IPS-18a (cell line): ENCODE measurements around the gene ALOX12.

Experiments
- H3K27ac ChIP-seq: one replicate; pipeline ENCODE4 v1.5.1; 2013; ENCODE audit warnings: low read length
- H3K27me3 ChIP-seq: one replicate; pipeline ENCODE4 v1.6.1; 2013; ENCODE audit warnings: mild to moderate bottlenecking, low read length; ENCODE audit not compliant: control insufficient read depth, insufficient read depth
- H3K36me3 ChIP-seq: one replicate; pipeline ENCODE4 v1.6.1; 2013; ENCODE audit warnings: low read depth, low read length; ENCODE audit not compliant: control insufficient read depth
- H3K4me1 ChIP-seq: one replicate; pipeline ENCODE4 v1.6.1; 2013; ENCODE audit warnings: low read depth, low read length; ENCODE audit not compliant: control insufficient read depth
- H3K4me3 ChIP-seq: one replicate; pipeline ENCODE4 v1.5.1; 2013; ENCODE audit warnings: low read length
- H3K9ac ChIP-seq: one replicate; pipeline ENCODE4 v1.6.1; 2013; ENCODE audit warnings: mild to moderate bottlenecking, low read length, moderate library complexity
- H3K9me3 ChIP-seq: one replicate; pipeline ENCODE4 v1.6.1; 2013; ENCODE audit warnings: low read depth, low read length; ENCODE audit not compliant: control insufficient read depth

The ALOX12 gene

DNA sequence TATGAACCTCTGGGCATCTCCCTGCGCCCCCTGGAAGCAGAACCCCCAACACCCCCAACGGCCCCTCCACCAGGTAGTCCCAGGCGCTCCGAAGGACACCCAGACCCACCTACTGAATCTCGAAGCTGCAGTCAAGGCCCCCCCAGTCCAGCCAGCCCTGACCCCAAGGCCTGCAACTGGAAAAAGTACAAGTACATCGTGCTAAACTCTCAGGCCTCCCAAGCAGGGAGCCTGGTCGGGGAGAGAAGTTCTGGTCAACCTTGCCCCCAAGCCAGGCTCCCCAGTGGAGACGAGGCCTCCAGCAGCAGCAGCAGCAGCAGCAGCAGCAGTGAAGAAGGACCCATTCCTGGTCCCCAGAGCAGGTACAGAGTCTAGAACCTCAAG lies 28.5 kb downstream of the ALOX12 start:
- H3K27ac ChIP-seq, result no peak overlapping the region
- H3K4me1 ChIP-seq, result peaks cover 4% of the 10 kb centered on the region
- no peak overlapping the region for H3K9ac ChIP-seq
- no peaks in the 10 kb centered on the region for H3K36me3 ChIP-seq
- H3K27me3 ChIP-seq, result peaks cover 32% of the 10 kb centered on the region
- H3K9me3 ChIP-seq, result no peaks in the 10 kb centered on the region
- H3K4me3 ChIP-seq, result no peak overlapping the region

DNA sequence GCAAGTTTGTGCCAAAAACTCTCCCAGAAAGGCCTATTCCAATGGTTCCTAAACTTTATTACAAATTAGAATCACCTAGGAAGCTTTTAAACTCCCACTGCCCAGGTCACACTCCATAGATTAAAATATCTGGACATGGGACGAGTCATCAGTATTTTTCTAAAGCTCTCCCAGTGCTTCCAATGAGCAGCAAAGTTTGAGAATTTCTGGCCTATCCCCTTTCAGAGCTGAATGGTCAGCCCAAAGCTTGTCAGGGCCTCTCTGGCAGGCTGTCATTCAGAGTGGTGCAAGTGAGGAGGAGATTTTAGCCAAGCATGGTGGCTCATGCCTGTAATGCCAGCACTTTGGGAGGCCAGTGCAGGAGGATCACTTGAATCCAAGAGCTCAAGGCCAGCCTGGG lies 29.4 kb downstream of the ALOX12 start:
- peaks cover 31% of the 10 kb centered on the region for H3K27me3 ChIP-seq
- no peak overlapping the region for H3K4me3 ChIP-seq
- no peaks in the 10 kb centered on the region for H3K4me1 ChIP-seq
- no peak overlapping the region for H3K9ac ChIP-seq
- no peaks in the 10 kb centered on the region for H3K9me3 ChIP-seq
- no peak overlapping the region for H3K27ac ChIP-seq
- H3K36me3 ChIP-seq, result no peaks in the 10 kb centered on the region

- Histone ChIP-seq H3K4me3 (no peak overlapping the region), H3K9me3 (no peaks in the 10 kb centered on the region), H3K4me1 (no peaks in the 10 kb centered on the region), H3K27ac (no peak overlapping the region), H3K27me3 (peaks cover 18% of the 10 kb centered on the region), H3K9ac (no peak overlapping the region), H3K36me3 (no peaks in the 10 kb centered on the region)
These were observed 30.7 kb downstream of the ALOX12 start for GRCh38 chr17:7026471-7027115.

DNA sequence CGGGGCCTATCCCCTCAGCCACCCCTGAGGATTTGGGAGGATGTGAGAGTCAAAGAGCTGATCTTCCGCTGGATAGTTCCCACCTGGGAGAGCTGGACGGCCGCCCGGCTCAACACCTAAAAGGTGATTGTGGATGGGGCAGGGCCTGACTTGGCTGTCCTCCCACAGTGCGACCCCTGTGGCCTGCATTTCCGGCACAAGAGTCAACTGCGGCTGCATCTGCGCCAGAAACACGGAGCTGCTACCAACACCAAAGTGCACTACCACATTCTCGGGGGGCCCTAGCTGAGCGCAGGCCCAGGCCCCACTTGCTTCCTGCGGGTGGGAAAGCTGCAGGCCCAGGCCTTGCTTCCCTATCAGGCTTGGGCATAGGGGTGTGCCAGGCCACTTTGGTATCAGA lies 31.5 kb downstream of the ALOX12 start:
- H3K9ac ChIP-seq, result no peak overlapping the region
- no peak overlapping the region for H3K4me3 ChIP-seq
- no peaks in the 10 kb centered on the region for H3K36me3 ChIP-seq
- H3K9me3 ChIP-seq, result no peaks in the 10 kb centered on the region
- H3K4me1 ChIP-seq, result no peaks in the 10 kb centered on the region
- peaks cover 12% of the 10 kb centered on the region for H3K27me3 ChIP-seq
- no peak overlapping the region for H3K27ac ChIP-seq

GRCh38 chr17:7029096-7029495 lies 33.2 kb downstream of the ALOX12 start:
- Histone ChIP-seq H3K27ac (no peak overlapping the region), H3K4me1 (no peaks in the 10 kb centered on the region), H3K36me3 (no peaks in the 10 kb centered on the region), H3K9ac (no peak overlapping the region), H3K27me3 (no peaks in the 10 kb centered on the region), H3K4me3 (no peak overlapping the region), H3K9me3 (no peaks in the 10 kb centered on the region)

GRCh38 chr17:7029659-7030058 lies 33.8 kb downstream of the ALOX12 start:
- Histone ChIP-seq H3K4me1 (no peaks in the 10 kb centered on the region), H3K4me3 (no peak overlapping the region), H3K9me3 (no peaks in the 10 kb centered on the region), H3K9ac (no peak overlapping the region), H3K27me3 (no peaks in the 10 kb centered on the region), H3K27ac (no peak overlapping the region), H3K36me3 (no peaks in the 10 kb centered on the region)

- H3K27ac ChIP-seq, result no peak overlapping the region
These were observed 39.2 kb downstream of the ALOX12 start for GRCh38 chr17:7034955-7035590.

GRCh38 chr17:7035591-7036368 lies 39.9 kb downstream of the ALOX12 start, which contains the start of gene SLC16A13:
Gene SLC16A13 (plus strand): TSS chr17:7036015. CDS start chr17:7036383, 368 bp downstream.
- Histone ChIP-seq H3K27me3 (no peaks in the 10 kb centered on the region), H3K27ac (no peak within 1 kb of the TSS), H3K9ac (peak within 1 kb of the TSS; percentile 55), H3K4me3 (peak within 1 kb of the TSS; percentile 92), H3K9me3 (no peaks in the 10 kb centered on the region), H3K36me3 (no peaks in the 10 kb centered on the region), H3K4me1 (peaks cover 6% of the 10 kb centered on the region)

More at GRCh38 chr17:7034955-7035590, 39.2 kb downstream of the ALOX12 start:
- H3K4me1 ChIP-seq, result peaks cover 6% of the 10 kb centered on the region
- peak overlapping the region; percentile 92 for H3K4me3 ChIP-seq
- H3K9me3 ChIP-seq, result no peaks in the 10 kb centered on the region
- H3K36me3 ChIP-seq, result no peaks in the 10 kb centered on the region
- H3K9ac ChIP-seq, result peak overlapping the region; percentile 55
- no peaks in the 10 kb centered on the region for H3K27me3 ChIP-seq

DNA sequence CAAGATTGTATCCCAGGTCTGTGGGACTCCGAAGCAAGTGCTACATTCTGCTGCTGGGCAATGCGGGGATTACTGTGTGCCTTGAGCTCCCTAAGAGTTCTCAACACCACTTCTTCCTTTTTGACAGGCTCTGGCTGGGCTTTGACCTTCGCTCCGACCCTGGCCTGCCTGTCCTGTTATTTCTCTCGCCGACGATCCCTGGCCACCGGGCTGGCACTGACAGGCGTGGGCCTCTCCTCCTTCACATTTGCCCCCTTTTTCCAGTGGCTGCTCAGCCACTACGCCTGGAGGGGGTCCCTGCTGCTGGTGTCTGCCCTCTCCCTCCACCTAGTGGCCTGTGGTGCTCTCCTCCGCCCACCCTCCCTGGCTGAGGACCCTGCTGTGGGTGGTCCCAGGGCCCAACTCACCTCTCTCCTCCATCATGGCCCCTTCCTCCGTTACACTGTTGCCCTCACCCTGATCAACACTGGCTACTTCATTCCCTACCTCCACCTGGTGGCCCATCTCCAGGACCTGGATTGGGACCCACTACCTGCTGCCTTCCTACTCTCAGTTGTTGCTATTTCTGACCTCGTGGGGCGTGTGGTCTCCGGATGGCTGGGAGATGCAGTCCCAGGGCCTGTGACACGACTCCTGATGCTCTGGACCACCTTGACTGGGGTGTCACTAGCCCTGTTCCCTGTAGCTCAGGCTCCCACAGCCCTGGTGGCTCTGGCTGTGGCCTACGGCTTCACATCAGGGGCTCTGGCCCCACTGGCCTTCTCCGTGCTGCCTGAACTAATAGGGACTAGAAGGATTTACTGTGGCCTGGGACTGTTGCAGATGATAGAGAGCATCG lies 42.4 kb downstream of the ALOX12 start:
- H3K9ac ChIP-seq, result no peak overlapping the region
- H3K4me1 ChIP-seq, result peaks cover 6% of the 10 kb centered on the region
- H3K27ac ChIP-seq, result no peak overlapping the region
- H3K36me3 ChIP-seq, result no peaks in the 10 kb centered on the region
- no peaks in the 10 kb centered on the region for H3K9me3 ChIP-seq
- H3K27me3 ChIP-seq, result peaks cover 21% of the 10 kb centered on the region
- H3K4me3 ChIP-seq, result no peak overlapping the region

- Histone ChIP-seq H3K27ac (no peak overlapping the region), H3K36me3 (no peaks in the 10 kb centered on the region), H3K9me3 (no peaks in the 10 kb centered on the region), H3K4me3 (no peak overlapping the region), H3K27me3 (peaks cover 37% of the 10 kb centered on the region), H3K9ac (no peak overlapping the region), H3K4me1 (peaks cover 6% of the 10 kb centered on the region)
These were observed 44.0 kb downstream of the ALOX12 start for GRCh38 chr17:7039832-7040231.
